Suppressor macrophage treated with lipopolysaccharide for 1 hour (primary cell): ENCODE results near the gene ASTN2.
A peak's percentile ranks its signal among the peaks of the same experiment; 100 is the strongest.

ENCODE experiments used
- DNase-seq, 3 donors: peaks; one replicate each; pipeline ENCODE4 v3.0.0-alpha.2; 2020 to 2022

The ASTN2 gene

DNA sequence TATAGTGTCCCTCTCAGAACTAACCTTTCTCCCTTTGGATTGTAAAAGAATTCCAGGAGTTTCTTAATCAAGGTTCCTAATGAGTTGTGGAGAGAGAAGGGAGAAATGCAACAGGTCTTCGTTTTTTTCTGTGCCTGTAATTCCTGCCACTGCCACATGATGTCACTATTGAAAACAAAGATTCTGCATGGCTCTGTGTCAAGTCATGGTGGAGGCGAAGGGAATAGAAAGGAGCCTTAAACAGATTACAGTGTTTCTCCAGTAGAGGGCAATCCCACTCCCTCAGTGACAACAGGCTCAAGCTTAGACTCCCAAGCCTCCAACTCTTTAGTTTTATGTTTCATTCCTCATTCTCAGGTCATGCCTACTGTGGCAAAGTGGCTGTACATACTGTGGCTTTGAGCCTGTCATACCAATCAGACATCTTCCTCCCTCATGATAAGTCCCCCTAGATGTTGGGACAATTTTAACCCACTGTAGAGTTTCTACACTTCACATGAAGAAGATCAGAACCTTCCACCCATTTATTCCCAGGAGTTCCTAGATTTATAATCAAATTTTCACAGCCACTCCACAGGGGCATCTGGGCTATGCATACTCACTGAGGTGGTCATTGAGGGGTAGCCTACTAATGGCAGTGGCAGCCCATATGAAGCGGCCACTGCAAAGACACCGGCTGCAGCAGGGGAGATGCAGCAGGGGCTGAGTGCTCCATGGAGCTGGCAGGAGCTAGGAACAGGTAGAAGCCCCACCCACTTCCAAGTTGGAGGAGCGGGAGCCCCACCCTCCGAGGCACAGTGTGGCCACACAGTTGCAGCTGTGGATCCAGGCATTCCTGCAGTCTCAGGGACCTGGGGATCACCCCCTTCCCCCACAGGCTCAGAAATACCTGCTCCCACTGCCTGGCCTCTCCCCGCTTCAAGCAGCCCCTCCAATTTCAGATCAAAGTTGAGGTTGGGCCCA lies 825.2 kb downstream of the ASTN2 start:
- DNase-seq: peak; percentile 56 to 76 (median 66)

- no peak for DNase-seq
These were observed 826.9 kb downstream of the ASTN2 start for GRCh38 chr9:116587919-116588318.

DNA sequence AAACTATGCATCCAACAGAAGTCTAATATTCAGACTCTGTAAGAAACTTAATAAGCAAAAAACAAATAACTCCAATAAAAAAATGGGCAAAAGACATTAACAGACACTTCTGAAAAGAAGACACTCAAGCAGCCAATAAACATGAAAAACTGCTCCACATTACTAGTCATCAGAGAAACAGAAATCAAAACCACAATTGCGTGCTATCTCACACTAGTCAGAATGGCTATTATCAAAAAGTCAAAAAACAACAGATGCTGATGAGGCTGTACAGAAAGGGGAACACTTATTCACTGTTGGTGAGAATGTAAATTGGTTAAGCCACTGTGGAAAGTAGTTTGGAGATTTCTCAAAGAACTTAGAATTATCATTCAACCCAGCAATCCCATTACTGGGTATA lies 829.0 kb downstream of the ASTN2 start:
- no peak for DNase-seq

DNA sequence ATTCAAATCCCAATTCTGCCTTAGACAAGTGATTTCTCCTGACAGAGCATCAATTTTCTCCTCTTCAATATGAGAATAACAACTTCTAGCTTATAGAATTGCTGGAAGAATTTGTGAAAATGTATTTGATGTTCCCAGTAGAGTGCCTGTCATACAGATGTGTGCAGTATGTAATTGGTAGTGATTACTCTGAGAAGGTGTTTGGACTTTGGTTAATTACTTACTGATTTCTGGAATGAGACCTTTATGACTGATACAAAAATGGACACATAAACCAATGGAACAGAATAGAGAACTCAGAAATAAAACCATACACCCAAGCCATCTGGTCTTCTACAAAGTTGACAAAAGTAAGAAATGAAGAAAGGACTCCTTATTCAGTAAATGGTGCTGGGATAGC lies 829.7 kb downstream of the ASTN2 start:
- no peak for DNase-seq

GRCh38 chr9:116580853-116581252 lies 834.0 kb downstream of the ASTN2 start:
- DNase-seq: no peak

GRCh38 chr9:116576386-116576785 lies 838.5 kb downstream of the ASTN2 start:
- DNase-seq: no peak

DNA sequence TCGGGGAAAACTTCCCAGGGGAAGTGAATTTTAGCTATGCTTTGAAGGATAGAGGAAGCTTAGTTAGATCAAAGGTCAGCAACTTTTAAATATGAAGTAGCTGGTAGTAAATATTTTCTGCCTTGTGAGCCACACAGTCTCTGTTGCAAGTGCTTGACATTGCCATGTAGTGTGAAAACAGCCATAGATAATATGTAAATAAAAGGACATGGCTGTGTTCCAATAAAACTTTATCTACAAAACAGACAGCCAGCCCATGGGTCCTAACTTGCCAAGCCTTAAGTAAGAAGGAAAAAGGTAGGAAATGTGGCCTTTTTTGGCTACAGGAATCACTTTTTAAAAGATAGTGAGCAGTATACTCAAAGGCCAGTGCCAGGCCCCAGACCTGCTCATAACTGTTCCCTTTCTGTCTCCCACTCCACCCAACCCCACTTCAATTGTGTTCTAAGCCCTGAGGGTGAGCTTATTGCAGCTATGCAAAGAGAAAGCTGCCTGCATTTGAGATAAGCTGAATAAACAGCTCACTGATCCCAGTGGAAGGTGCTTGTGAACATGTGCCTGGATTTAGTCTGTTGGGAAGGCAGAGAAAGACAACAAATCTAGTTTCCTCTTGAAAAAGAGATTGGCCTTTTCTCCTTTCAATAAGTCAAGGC lies 840.7 kb downstream of the ASTN2 start:
- no peak for DNase-seq

GRCh38 chr9:116572095-116572748 lies 842.6 kb downstream of the ASTN2 start:
- DNase-seq: peak; percentile 69 to 84 (median 82)

DNA sequence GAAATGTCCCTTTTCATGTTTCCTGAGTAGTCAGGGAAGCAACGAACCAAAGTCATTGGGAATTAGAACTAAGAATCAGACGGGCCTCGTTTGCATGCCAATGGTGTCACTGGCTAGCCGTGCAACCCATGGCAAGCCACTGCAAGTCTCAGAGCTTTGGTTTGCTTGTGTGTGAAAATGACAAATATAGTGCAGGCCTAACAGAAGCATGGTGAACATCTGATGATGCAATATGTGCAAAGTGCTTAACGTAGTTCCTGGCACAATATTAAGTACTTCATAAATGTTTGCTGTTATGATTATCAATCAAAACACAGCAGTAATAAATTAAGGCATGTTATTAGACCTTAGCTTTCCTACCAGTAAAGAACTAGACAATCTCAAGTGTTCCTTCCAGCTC lies 845.7 kb downstream of the ASTN2 start:
- DNase-seq: no peak

GRCh38 chr9:116566677-116567488 lies 848.0 kb downstream of the ASTN2 start:
- DNase-seq: no peak

DNA sequence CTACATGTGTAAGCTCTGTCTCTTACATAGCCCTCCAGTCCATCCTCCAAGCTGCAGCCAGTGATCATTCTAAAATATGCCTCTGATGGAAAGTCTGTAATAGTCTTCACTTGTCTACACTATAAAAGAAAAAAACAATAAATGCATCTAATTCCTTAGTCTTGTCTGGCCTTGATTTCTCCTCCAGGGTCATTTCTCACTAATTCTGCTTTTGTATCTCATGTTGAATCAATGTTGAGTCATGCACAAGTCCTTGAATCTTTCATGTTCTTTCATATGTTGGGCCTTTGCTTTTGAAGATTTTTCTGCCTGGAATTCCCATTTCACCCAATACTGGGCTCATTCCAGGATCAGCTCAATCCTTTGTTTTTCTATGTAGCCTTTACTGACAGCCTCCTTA lies 848.9 kb downstream of the ASTN2 start:
- DNase-seq: no peak

DNA sequence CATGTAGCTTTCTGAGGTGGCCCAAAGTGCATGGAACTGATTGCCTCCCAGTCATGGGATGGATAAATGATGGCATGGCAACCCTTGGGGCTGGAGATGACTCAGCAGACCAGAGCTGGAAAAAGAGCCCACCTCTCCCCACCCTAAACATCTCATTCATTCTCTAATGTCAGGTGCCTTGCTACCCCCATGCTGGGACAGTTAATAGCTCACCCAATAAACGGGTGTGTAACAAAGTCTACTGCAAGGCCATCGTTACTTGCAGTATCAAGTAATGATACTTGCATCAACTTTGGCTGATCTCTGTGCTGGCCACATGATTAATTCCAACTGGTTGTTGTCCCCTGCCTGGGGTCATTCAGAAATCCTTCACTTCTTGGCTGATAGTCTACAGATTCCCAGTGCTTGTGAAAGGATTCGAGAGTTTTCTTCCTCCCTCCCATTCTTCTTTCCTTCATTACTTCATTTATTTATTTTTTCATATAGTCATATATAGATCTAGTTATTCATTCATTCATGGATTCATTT lies 850.5 kb downstream of the ASTN2 start:
- DNase-seq: no peak

- DNase-seq: no peak
These were observed 855.9 kb downstream of the ASTN2 start for GRCh38 chr9:116558818-116559540.

DNA sequence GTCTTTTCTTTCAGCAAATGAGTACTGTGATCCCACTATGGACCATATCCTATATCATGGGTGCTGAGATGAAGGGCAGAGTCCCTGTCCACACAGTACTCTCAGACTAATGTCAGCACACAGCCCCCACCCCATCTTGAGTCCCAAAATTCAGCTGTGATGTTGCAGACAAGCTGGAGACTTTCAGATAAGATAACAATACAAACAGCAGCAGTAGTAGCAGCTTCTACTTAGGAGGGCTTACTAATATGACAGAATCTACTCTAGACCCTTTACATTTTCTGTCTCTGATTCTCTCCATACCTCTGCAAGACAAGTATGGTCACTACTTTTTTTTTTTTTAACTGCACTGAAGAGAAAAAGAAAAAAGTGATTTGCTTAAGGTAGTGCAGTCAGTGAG lies 856.8 kb downstream of the ASTN2 start:
- DNase-seq: no peak

DNA sequence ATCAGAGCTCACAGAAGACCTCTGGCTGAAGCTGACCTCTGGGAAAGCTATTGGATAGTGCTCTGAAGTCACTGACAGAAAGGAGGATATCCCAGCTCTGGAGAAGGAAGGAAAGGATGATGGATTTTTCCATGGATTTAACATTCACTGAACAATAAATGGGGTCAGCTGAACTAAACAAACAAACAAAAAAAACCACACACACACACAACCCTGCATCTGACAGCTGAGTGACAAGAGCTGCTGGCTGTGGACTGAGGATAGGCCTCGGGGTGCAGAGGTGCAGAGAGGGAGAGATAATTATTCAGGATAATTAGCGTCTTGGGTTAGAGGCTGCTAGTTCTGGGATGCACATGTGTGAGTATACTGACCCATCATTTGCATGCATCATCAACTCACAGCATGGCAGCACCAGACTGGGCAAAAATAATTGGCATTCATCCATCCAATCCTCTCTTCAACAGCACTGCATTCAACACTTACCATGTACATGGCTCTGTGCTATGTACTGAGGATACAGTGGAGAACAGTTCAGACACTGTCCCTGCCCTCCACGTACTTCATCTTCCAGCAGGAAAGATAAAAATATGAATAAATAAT lies 859.2 kb downstream of the ASTN2 start:
- DNase-seq: no peak

GRCh38 chr9:116555119-116555518 lies 859.7 kb downstream of the ASTN2 start:
- DNase-seq: no peak

DNA sequence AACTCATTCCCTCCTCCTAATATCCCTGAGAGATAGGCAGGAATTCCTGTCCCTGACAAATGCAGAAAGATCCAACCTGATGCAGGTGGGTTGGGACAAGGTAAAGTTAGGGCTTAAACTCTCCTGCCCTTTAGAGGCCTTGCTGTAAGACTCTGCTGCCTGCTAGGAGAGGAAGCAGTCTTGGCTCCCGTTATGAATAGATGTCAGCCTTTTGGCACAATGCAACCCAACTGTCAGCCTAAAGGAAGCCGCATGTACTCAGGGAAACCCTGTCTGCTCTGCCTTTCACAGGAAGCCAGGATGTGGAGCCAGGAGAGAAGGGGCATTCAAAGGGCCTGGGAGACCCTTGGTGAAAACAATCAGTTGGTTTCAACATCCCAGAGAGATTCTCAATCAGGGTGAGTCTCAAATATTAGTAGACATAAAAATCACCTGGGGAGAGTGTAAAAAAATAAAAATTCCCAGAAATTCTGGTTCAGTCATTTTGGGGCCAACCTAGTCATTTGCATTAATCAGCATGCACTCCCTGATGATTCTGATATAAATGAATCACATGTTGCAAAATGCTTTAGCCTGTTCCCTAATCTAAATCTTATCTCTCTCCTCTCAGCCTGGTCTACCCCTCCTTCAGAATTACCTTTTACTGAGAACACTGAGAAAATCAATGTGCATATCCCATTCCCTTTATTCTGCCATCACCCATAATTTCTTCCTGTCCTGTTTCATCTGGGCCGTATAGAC lies 864.0 kb downstream of the ASTN2 start:
- DNase-seq: peak; percentile 15 to 57 (median 27)

DNA sequence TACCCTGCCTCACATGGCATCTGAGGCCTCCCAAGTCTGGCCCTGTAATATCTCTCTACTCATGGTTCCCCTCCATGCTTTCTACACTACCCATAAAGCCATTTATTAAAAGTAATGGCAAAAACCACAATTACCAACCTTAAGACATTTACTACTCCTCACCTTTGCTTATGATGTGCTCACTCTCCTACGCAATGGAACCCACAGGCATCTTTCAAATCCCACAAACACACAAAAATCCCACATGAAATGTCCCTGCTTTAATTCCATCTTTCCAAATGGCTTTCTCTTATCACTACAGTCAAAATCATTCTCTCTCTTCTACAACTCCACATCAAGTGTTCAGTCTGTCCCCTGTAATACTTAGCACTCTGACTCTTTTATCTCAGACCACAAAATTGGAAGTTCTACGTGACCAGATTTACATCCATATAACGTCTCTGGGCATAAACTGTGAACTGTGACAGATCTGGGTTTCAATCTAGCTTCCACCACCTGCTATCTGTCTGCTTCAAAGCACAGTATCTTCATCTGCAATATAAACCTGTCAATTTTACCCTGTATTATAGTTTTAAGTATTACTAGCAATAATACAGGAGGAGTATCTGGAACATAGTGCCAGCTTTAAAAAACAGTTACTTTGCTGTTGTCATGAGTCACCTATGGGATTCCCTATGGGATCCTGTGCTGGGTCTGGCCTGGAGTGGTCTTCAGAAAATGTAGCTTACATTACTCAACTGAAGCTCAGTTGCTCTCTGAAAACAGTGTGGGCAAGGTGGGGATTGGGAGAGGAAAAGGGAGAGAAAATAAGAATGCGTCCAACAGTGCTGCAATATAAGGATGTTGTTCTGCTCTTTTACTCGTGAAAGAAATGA lies 864.8 kb downstream of the ASTN2 start:
- DNase-seq: no peak

GRCh38 chr9:116549061-116549664 lies 865.7 kb downstream of the ASTN2 start:
- peak; percentile 94 to 96 (median 94) for DNase-seq
